ENCODE results near the gene KCTD11.

Gene KCTD11

GRCh38 chr17:7396147-7396546 is 44.2 kb downstream of the KCTD11 start:
- DNase-seq (ENCODE audit: low read depth, low spot score) = no peak
- no peak overlapping the region for H3K27ac ChIP-seq

- no peak overlapping the region for H3K27ac ChIP-seq
- no peak for DNase-seq (ENCODE audit: low read depth, low spot score)
Observed at GRCh38 chr17:7398612-7399011, 46.6 kb downstream of the KCTD11 start.

- H3K27ac ChIP-seq = peak overlapping the region; percentile 59
- no peak for DNase-seq (ENCODE audit: low read depth, low spot score)
Observed at GRCh38 chr17:7403043-7403726, 51.2 kb downstream of the KCTD11 start.

- no peak for DNase-seq (ENCODE audit: low read depth, low spot score)
- peak overlapping the region; percentile 59 for H3K27ac ChIP-seq
Observed at GRCh38 chr17:7403727-7403976, 51.7 kb downstream of the KCTD11 start.

GRCh38 chr17:7403977-7404736 is 52.2 kb downstream of the KCTD11 start, which contains the start of gene TMEM256:
TSS of gene TMEM256 (minus strand) at chr17:7404097. CDS start at chr17:7404084, 13 bp downstream.
- DNase-seq (ENCODE audit: low read depth, low spot score) = peak; percentile 96
- H3K27ac ChIP-seq = peak within 1 kb of the TSS; percentile 59
